ENCODE results near the gene BTLA.

DNA sequence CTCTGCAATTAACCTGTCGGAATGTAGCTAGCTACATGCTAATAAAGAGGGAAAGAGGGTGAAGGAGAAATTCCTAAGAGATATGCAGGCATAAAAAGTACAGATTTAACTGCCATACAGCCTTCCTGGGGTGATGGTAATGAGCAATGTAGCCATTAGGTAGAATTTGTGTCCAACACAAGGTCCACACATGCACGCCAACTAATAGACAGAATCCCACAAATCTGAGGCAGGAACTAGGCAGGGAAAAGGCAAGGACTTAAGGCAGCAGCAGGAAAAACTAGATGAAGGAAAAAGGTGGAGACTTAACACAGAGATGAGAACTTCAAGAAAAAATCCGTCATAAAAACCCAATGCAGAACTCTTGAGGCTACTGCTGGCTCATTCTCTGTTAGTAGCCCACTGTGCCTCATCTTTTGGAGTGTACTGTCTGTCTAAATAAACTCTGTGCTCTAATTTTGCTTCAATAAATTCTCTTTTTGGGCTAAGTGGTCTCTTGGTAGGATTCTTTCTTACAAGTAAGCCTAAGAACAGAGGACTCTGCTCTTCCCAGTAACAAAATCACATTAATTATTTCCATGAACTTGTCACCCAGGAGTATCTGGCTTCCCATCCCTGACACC is 81.5 kb downstream of the BTLA start:
- TF ChIP-seq, protein P1, sequence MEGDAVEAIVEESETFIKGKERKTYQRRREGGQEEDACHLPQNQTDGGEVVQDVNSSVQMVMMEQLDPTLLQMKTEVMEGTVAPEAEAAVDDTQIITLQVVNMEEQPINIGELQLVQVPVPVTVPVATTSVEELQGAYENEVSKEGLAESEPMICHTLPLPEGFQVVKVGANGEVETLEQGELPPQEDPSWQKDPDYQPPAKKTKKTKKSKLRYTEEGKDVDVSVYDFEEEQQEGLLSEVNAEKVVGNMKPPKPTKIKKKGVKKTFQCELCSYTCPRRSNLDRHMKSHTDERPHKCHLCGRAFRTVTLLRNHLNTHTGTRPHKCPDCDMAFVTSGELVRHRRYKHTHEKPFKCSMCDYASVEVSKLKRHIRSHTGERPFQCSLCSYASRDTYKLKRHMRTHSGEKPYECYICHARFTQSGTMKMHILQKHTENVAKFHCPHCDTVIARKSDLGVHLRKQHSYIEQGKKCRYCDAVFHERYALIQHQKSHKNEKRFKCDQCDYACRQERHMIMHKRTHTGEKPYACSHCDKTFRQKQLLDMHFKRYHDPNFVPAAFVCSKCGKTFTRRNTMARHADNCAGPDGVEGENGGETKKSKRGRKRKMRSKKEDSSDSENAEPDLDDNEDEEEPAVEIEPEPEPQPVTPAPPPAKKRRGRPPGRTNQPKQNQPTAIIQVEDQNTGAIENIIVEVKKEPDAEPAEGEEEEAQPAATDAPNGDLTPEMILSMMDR (conservative IDR thresholded peaks at IDR 0.05; ENCODE audit: low read length), result no peak
- TF ChIP-seq EZH2phosphoT487 (IDR thresholded peaks at IDR 0.05; ENCODE audit: borderline replicate concordance, low read depth, low read length), result no peak
